ENCODE data around the gene PLA2G4A. TPM values are rescaled to one million over a fixed set of nuclear protein-coding genes. Genes with fewer than 3 reads are reported as not detected.

PLA2G4A gene
- total RNA-seq, 1 experiment from 2014 or later: 8.6 TPM

DNA sequence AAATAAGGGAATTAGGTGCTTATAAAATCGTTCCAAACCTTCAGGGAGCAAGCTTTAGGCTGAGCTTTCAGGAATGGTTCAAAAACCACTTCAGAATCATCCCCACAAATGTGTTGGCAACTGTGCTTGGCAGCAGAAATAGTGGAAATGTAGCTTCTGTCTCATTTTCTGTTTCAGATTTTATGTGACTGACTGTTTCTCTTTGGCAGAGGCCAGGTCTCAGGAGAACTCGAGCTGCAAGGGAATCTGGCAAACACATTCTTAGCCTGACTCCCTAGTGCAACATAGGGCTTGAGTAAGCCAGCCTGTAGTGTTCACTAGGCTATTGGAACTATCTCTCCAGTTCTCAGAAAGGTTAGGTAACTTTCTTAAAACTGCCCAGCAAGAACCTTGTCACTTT, 128.6 kb downstream of the PLA2G4A start (continued):
- TF ChIP-seq FOSL1 (IDR thresholded peaks at IDR 0.05; ENCODE audit: low read depth): no peak
- TF ChIP-seq, protein P1, sequence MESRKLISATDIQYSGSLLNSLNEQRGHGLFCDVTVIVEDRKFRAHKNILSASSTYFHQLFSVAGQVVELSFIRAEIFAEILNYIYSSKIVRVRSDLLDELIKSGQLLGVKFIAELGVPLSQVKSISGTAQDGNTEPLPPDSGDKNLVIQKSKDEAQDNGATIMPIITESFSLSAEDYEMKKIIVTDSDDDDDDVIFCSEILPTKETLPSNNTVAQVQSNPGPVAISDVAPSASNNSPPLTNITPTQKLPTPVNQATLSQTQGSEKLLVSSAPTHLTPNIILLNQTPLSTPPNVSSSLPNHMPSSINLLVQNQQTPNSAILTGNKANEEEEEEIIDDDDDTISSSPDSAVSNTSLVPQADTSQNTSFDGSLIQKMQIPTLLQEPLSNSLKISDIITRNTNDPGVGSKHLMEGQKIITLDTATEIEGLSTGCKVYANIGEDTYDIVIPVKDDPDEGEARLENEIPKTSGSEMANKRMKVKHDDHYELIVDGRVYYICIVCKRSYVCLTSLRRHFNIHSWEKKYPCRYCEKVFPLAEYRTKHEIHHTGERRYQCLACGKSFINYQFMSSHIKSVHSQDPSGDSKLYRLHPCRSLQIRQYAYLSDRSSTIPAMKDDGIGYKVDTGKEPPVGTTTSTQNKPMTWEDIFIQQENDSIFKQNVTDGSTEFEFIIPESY (IDR thresholded peaks at IDR 0.05; ENCODE audit: extremely low read depth, insufficient replicate concordance, low read length): no peak
- no peak for TF ChIP-seq ZNF274 (IDR thresholded peaks at IDR 0.05; ENCODE audit: low read depth, low read length)

- POLR2A ChIA-PET: no interaction called here
Measured at GRCh38 chr1:186958520-186958919, 129.8 kb downstream of the PLA2G4A start.

More at GRCh38 chr1:186958520-186958919, 129.8 kb downstream of the PLA2G4A start:
- DNase-seq (ENCODE audit: low read depth, low spot score) (no peak), ATAC-seq (no peak)
- RAD21 ChIA-PET (ENCODE audit: low non-redundant PET in 1 of 2, low total read pairs in 2 of 2, uncharacterized antibody in 2 of 2, unreplicated experiment in 2 of 2): no interaction called here
- Histone ChIP-seq H3K36me3 (ENCODE audit: control insufficient read depth in 1 of 2, insufficient read depth in 2 of 2, low read length in 2 of 2) (no peaks in the 10 kb centered on the region), H3K4me3 (replicated peaks in 1 of 2; ENCODE audit: low read depth in 1 of 2, low read length in 2 of 2) (no peak overlapping the region), H2AFZ (ENCODE audit: low read depth, low read length, poor library complexity, severe bottlenecking) (no peak overlapping the region), H3K79me2 (ENCODE audit: insufficient read depth, low read length) (no peaks in the 10 kb centered on the region), H3K9ac (ENCODE audit: low read length) (no peak overlapping the region), H4K20me1 (ENCODE audit: insufficient read depth) (no peaks in the 10 kb centered on the region), H3K4me2 (ENCODE audit: low read length) (no peak overlapping the region), H3K9me2 (ENCODE audit: insufficient read depth) (no peaks in the 10 kb centered on the region), H3K4me1 (ENCODE audit: control insufficient read depth in 1 of 2, insufficient read depth in 2 of 2, low read length in 2 of 2) (no peaks in the 10 kb centered on the region), H3K27me3 (ENCODE audit: insufficient read depth, low read length) (no peaks in the 10 kb centered on the region), H3K9me3 (ENCODE audit: control insufficient read depth in 1 of 2, insufficient read depth in 1 of 2, low read depth in 1 of 2, low read length in 2 of 2) (no peaks in the 10 kb centered on the region), H3K27ac (ENCODE audit: low read depth, low read length) (no peak overlapping the region)
- BruUV-seq (replicated peaks): no TSS peak
- CTCF ChIA-PET: no interaction called here
- TF ChIP-seq EZH2phosphoT487 (IDR thresholded peaks at IDR 0.05; ENCODE audit: borderline replicate concordance) (no peak), RAD21 (IDR thresholded peaks at IDR 0.05; ENCODE audit: low read depth) (no peak), SRF (IDR thresholded peaks at IDR 0.05; ENCODE audit: low read depth) (no peak), REST (IDR thresholded peaks at IDR 0.05; ENCODE audit: low read depth) (no peak), FOSL1 (IDR thresholded peaks at IDR 0.05; ENCODE audit: low read depth) (no peak), CBX3 (IDR thresholded peaks at IDR 0.05; ENCODE audit: low read depth) (no peak)
- TF ChIP-seq, protein P1 (IDR thresholded peaks at IDR 0.05; ENCODE audit: extremely low read depth, insufficient replicate concordance, low read length): no peak
- intact Hi-C loops (cut with micrococcal nuclease): no loop called here
